Astrocyte (in vitro differentiated cells and primary cell): Measurements from ENCODE around the gene ANP32A. TPM values are rescaled to one million over a fixed set of nuclear protein-coding genes. Genes with fewer than 3 reads are reported as not detected.

Source experiments
- DNase-seq: peaks from one replicate; pipeline ENCODE4 v3.0.0-alpha.2; 2010; ENCODE audit warnings: low read depth
- FAIRE-seq: peaks from 2 replicates; lab custom pipeline; 2011; peaks lifted over from hg19 to GRCh38; lab: Jason Lieb, UNC
- H2AFZ ChIP-seq: 2 replicates; pipeline ENCODE4 v1.6.0; 2012; ENCODE audit warnings: low read depth, low read length, inconsistent platforms
- H3K27ac ChIP-seq: 2 replicates; pipeline ENCODE4 v1.5.1; 2011; ENCODE audit warnings: low read depth, low read length, inconsistent platforms
- H3K27me3 ChIP-seq: 2 replicates; pipeline ENCODE4 v1.6.0; 2011; ENCODE audit warnings: low read length, inconsistent platforms; ENCODE audit not compliant: insufficient read depth
- H3K36me3 ChIP-seq: 2 replicates; pipeline ENCODE4 v1.5.1; 2011; ENCODE audit warnings: low read length, inconsistent platforms; ENCODE audit not compliant: insufficient read depth
- H3K4me1 ChIP-seq: 2 replicates; pipeline ENCODE4 v1.5.1; 2011; ENCODE audit warnings: low read length, inconsistent platforms; ENCODE audit not compliant: insufficient read depth
- H3K4me2 ChIP-seq: 2 replicates; pipeline ENCODE4 v1.6.0; 2012; ENCODE audit warnings: low read length, inconsistent platforms
- H3K4me3 ChIP-seq: 2 replicates; pipeline ENCODE4 v1.5.1; 2011; ENCODE audit warnings: low read depth, mild to moderate bottlenecking, low read length, inconsistent platforms; ENCODE audit not compliant: insufficient read depth
- H3K79me2 ChIP-seq: 2 replicates; pipeline ENCODE4 v1.6.0; 2012; ENCODE audit warnings: mild to moderate bottlenecking, low read length, inconsistent platforms; ENCODE audit not compliant: insufficient read depth
- H3K9ac ChIP-seq: 2 replicates; pipeline ENCODE4 v1.6.0; 2012; ENCODE audit warnings: mild to moderate bottlenecking, low read length, inconsistent platforms
- H3K9me3 ChIP-seq: 2 replicates; pipeline ENCODE4 v1.5.1; 2012; ENCODE audit warnings: low read depth, mild to moderate bottlenecking, low read length, inconsistent platforms; ENCODE audit not compliant: insufficient read depth
- H4K20me1 ChIP-seq: 2 replicates; pipeline ENCODE4 v1.6.0; 2012; ENCODE audit warnings: low read length, inconsistent platforms; ENCODE audit not compliant: insufficient read depth
- H3K27ac Mint-ChIP-seq: one replicate; pipeline ENCODE4 v1.8.0; 2021; ENCODE audit warnings: mild to moderate bottlenecking, mixed read lengths; ENCODE audit not compliant: unreplicated experiment
- H3K27me3 Mint-ChIP-seq: one replicate; pipeline ENCODE4 v1.8.0; 2021; ENCODE audit warnings: low read depth, mixed read lengths; ENCODE audit not compliant: unreplicated experiment
- H3K36me3 Mint-ChIP-seq: one replicate; pipeline ENCODE4 v1.8.0; 2021; ENCODE audit warnings: low read depth, mixed read lengths; ENCODE audit not compliant: unreplicated experiment
- H3K4me1 Mint-ChIP-seq: one replicate; pipeline ENCODE4 v1.8.0; 2021; ENCODE audit warnings: low read depth, mixed read lengths; ENCODE audit not compliant: unreplicated experiment
- H3K4me3 Mint-ChIP-seq: one replicate; pipeline ENCODE4 v1.8.0; 2021; ENCODE audit warnings: mild to moderate bottlenecking, moderate library complexity, mixed read lengths; ENCODE audit not compliant: unreplicated experiment
- H3K9me3 Mint-ChIP-seq: one replicate; pipeline ENCODE4 v1.8.0; 2021; ENCODE audit warnings: mild to moderate bottlenecking, mixed read lengths; ENCODE audit not compliant: unreplicated experiment
- CTCF ChIP-seq: IDR thresholded peaks from 2 replicates; pipeline ENCODE4 v1.5.1; 2011; ENCODE audit warnings: low read depth, mild to moderate bottlenecking, inconsistent platforms, low read length, moderate library complexity; ENCODE audit not compliant: insufficient read depth
- EZH2 ChIP-seq: IDR thresholded peaks from 2 replicates; pipeline ENCODE4 v1.6.1; 2012; ENCODE audit warnings: mild to moderate bottlenecking, low read length, inconsistent platforms; ENCODE audit not compliant: insufficient read depth
- total RNA-seq: library from RNA; stranded (reverse); gene quantifications from 2 replicates; pipeline ENCODE4 v1.2.1, GENCODE V29; 2021

Gene ANP32A
- total RNA-seq, 1 donor from 2014 or later, result 138 TPM

GRCh38 chr15:68789534-68790241 lies 31.0 kb downstream of the ANP32A start:
- Histone ChIP-seq H4K20me1 (peaks cover 96% of the 10 kb centered on the region), H3K27ac (no peak overlapping the region), H3K4me3 (no peak overlapping the region), H3K4me1 (peaks cover 3% of the 10 kb centered on the region), H3K4me2 (no peak overlapping the region), H3K79me2 (peaks cover 81% of the 10 kb centered on the region), H3K9me3 (no peaks in the 10 kb centered on the region), H3K36me3 (peaks cover 6% of the 10 kb centered on the region), H2AFZ (no peak overlapping the region), H3K9ac (no peak overlapping the region), H3K27me3 (no peaks in the 10 kb centered on the region)
- Mint-ChIP-seq H3K4me1 (peaks cover 36% of the 10 kb centered on the region), H3K4me3 (no peak overlapping the region), H3K27ac (peak overlapping the region; percentile 75), H3K27me3 (no peaks in the 10 kb centered on the region), H3K9me3 (no peaks in the 10 kb centered on the region), H3K36me3 (peaks cover 21% of the 10 kb centered on the region)
- DNase-seq (peak; percentile 72), FAIRE-seq (no peak)
- TF ChIP-seq EZH2 (no peak), CTCF (no peak)

- no peak overlapping the region for H3K27ac Mint-ChIP-seq
- Histone ChIP-seq H4K20me1 (peaks cover 96% of the 10 kb centered on the region), H3K4me1 (peaks cover 3% of the 10 kb centered on the region), H3K27me3 (no peaks in the 10 kb centered on the region), H3K4me2 (no peak overlapping the region), H3K79me2 (peaks cover 75% of the 10 kb centered on the region), H3K36me3 (peaks cover 6% of the 10 kb centered on the region), H3K4me3 (no peak overlapping the region), H3K9me3 (no peaks in the 10 kb centered on the region), H3K27ac (no peak overlapping the region), H3K9ac (no peak overlapping the region), H2AFZ (no peak overlapping the region)
- H3K4me3 Mint-ChIP-seq, result no peak overlapping the region
- FAIRE-seq (no peak), DNase-seq (no peak)
- H3K4me1 Mint-ChIP-seq, result peaks cover 31% of the 10 kb centered on the region
- H3K36me3 Mint-ChIP-seq, result peaks cover 23% of the 10 kb centered on the region
- no peaks in the 10 kb centered on the region for H3K27me3 Mint-ChIP-seq
- H3K9me3 Mint-ChIP-seq, result no peaks in the 10 kb centered on the region
- TF ChIP-seq CTCF (no peak), EZH2 (no peak)
Measured at GRCh38 chr15:68789091-68789490, 31.6 kb downstream of the ANP32A start.

DNA sequence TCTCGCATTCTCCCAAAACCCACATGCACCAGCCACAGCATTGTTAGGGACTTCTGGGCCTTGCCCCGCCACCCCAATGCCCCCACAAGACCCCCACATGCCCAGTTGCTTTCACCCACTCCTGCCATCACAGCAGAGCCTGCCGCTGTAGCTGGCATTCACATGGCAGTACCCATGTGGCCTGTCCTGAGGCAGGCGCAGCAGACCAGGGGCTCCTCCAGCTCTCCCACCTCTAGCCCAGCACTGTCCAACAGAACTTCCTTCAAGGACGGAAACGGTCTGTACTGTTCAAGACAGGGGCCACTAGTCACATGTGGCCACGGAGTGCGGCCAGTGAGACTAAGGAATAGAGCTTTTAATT lies 32.5 kb downstream of the ANP32A start:
- no peak overlapping the region for H3K4me2 ChIP-seq
- Mint-ChIP-seq H3K4me1 (peaks cover 30% of the 10 kb centered on the region), H3K27me3 (no peaks in the 10 kb centered on the region), H3K4me3 (no peak overlapping the region), H3K9me3 (no peaks in the 10 kb centered on the region), H3K36me3 (peaks cover 23% of the 10 kb centered on the region), H3K27ac (no peak overlapping the region)
- no peaks in the 10 kb centered on the region for H3K27me3 ChIP-seq
- H2AFZ ChIP-seq, result no peak overlapping the region
- peaks cover 96% of the 10 kb centered on the region for H4K20me1 ChIP-seq
- no peak overlapping the region for H3K9ac ChIP-seq
- no peaks in the 10 kb centered on the region for H3K9me3 ChIP-seq
- no peak for DNase-seq
- H3K4me3 ChIP-seq, result no peak overlapping the region
- H3K79me2 ChIP-seq, result peaks cover 67% of the 10 kb centered on the region
- H3K4me1 ChIP-seq, result peaks cover 3% of the 10 kb centered on the region
- TF ChIP-seq CTCF (no peak), EZH2 (no peak)
- no peak overlapping the region for H3K27ac ChIP-seq
- FAIRE-seq, result no peak
- peaks cover 9% of the 10 kb centered on the region for H3K36me3 ChIP-seq
